ES-I3 (cell line): Measurements from ENCODE around the gene CNOT6L.
"Not testable (repeated sequence)": the region's sequence is repeated elsewhere in the genome, so short reads cannot be mapped to it uniquely, and the experiment has no call there.

ENCODE experiments used
- H3K36me3 ChIP-seq: 2 replicates; pipeline ENCODE4 v1.6.1; 2013; ENCODE audit warnings: mild to moderate bottlenecking, low read length, control low read depth, moderate library complexity; ENCODE audit not compliant: insufficient read depth
- H3K4me1 ChIP-seq: 2 replicates; pipeline ENCODE4 v1.6.1; 2013; ENCODE audit warnings: mild to moderate bottlenecking, control low read depth, low read length; ENCODE audit not compliant: insufficient read depth
- H3K9ac ChIP-seq: 2 replicates; pipeline ENCODE4 v1.6.1; 2013; ENCODE audit warnings: low read depth, mild to moderate bottlenecking, low read length, moderate library complexity
- H3K9me3 ChIP-seq: 2 replicates; pipeline ENCODE4 v1.6.1; 2013; ENCODE audit warnings: mild to moderate bottlenecking, low read length, moderate library complexity; ENCODE audit not compliant: control insufficient read depth, insufficient read depth

CNOT6L gene

GRCh38 chr4:77734928-77735327 lies 84.2 kb downstream of the CNOT6L start:
- H3K9ac ChIP-seq = no peak overlapping the region
- no peaks in the 10 kb centered on the region for H3K36me3 ChIP-seq
- no peaks in the 10 kb centered on the region for H3K4me1 ChIP-seq
- H3K9me3 ChIP-seq = no peaks in the 10 kb centered on the region

- Histone ChIP-seq H3K9ac (no peak overlapping the region), H3K9me3 (no peaks in the 10 kb centered on the region), H3K36me3 (no peaks in the 10 kb centered on the region), H3K4me1 (no peaks in the 10 kb centered on the region)
Observed at GRCh38 chr4:77731656-77732055, 87.5 kb downstream of the CNOT6L start.

GRCh38 chr4:77728420-77728819 lies 90.7 kb downstream of the CNOT6L start:
- no peaks in the 10 kb centered on the region for H3K9me3 ChIP-seq
- H3K4me1 ChIP-seq = no peaks in the 10 kb centered on the region
- H3K36me3 ChIP-seq = no peaks in the 10 kb centered on the region
- H3K9ac ChIP-seq = no peak overlapping the region

- peaks cover 13% of the 10 kb centered on the region; the same call in 1 of the 2 replicates for H3K4me1 ChIP-seq
- no peaks in the 10 kb centered on the region for H3K36me3 ChIP-seq
- H3K9ac ChIP-seq = no peak overlapping the region
- H3K9me3 ChIP-seq = no peaks in the 10 kb centered on the region
Observed at GRCh38 chr4:77721073-77721472, 98.1 kb downstream of the CNOT6L start.

- H3K36me3 ChIP-seq, H3K9me3 ChIP-seq, H3K9ac ChIP-seq: not testable (repeated sequence)
- H3K4me1 ChIP-seq = peaks cover 20% of the 10 kb centered on the region; the same call in 1 of the 2 replicates
Observed at GRCh38 chr4:77718500-77718899, 100.7 kb downstream of the CNOT6L start.

- Histone ChIP-seq H3K4me1 (peaks cover 20% of the 10 kb centered on the region; the same call in 1 of the 2 replicates), H3K9me3 (no peaks in the 10 kb centered on the region), H3K9ac (no peak overlapping the region), H3K36me3 (no peaks in the 10 kb centered on the region)
Observed at GRCh38 chr4:77715414-77716290, 103.5 kb downstream of the CNOT6L start.

- H3K4me1 ChIP-seq = peaks cover 20% of the 10 kb centered on the region; the same call in 1 of the 2 replicates
- no peaks in the 10 kb centered on the region for H3K9me3 ChIP-seq
- H3K9ac ChIP-seq = no peak overlapping the region
- no peaks in the 10 kb centered on the region for H3K36me3 ChIP-seq
Observed at GRCh38 chr4:77714514-77714913, 104.7 kb downstream of the CNOT6L start.

- H3K36me3 ChIP-seq = no peaks in the 10 kb centered on the region
- H3K9ac ChIP-seq = no peak overlapping the region
- H3K9me3 ChIP-seq = no peaks in the 10 kb centered on the region
- peaks cover 20% of the 10 kb centered on the region; the same call in 1 of the 2 replicates for H3K4me1 ChIP-seq
Observed at GRCh38 chr4:77713884-77714283, 105.3 kb downstream of the CNOT6L start.

GRCh38 chr4:77712675-77713074 lies 106.5 kb downstream of the CNOT6L start:
- Histone ChIP-seq H3K9ac (no peak overlapping the region), H3K36me3 (no peaks in the 10 kb centered on the region), H3K9me3 (no peaks in the 10 kb centered on the region), H3K4me1 (peaks cover 17% of the 10 kb centered on the region; the same call in 1 of the 2 replicates)

- H3K9me3 ChIP-seq = no peaks in the 10 kb centered on the region
- no peak overlapping the region for H3K9ac ChIP-seq
- H3K36me3 ChIP-seq = no peaks in the 10 kb centered on the region
- H3K4me1 ChIP-seq = peaks cover 15% of the 10 kb centered on the region; the same call in 1 of the 2 replicates
Observed at GRCh38 chr4:77711469-77711868, 107.7 kb downstream of the CNOT6L start.

- no peaks in the 10 kb centered on the region for H3K9me3 ChIP-seq
- H3K4me1 ChIP-seq = peaks cover 11% of the 10 kb centered on the region; the same call in 1 of the 2 replicates
- H3K9ac ChIP-seq = no peak overlapping the region
- no peaks in the 10 kb centered on the region for H3K36me3 ChIP-seq
Observed at GRCh38 chr4:77710684-77711083, 108.5 kb downstream of the CNOT6L start.

- Histone ChIP-seq H3K36me3 (no peaks in the 10 kb centered on the region), H3K9ac (no peak overlapping the region), H3K4me1 (peaks cover 7% of the 10 kb centered on the region; the same call in 1 of the 2 replicates), H3K9me3 (no peaks in the 10 kb centered on the region)
Observed at GRCh38 chr4:77710059-77710458, 109.1 kb downstream of the CNOT6L start.

GRCh38 chr4:77706717-77707116 lies 112.5 kb downstream of the CNOT6L start:
- Histone ChIP-seq H3K9ac (no peak overlapping the region), H3K9me3 (no peaks in the 10 kb centered on the region), H3K4me1 (peaks cover 12% of the 10 kb centered on the region; the same call in 1 of the 2 replicates), H3K36me3 (no peaks in the 10 kb centered on the region)

GRCh38 chr4:77703666-77704065 lies 115.5 kb downstream of the CNOT6L start:
- Histone ChIP-seq H3K4me1 (peaks cover 12% of the 10 kb centered on the region; the same call in 1 of the 2 replicates), H3K9me3 (no peaks in the 10 kb centered on the region), H3K9ac (no peak overlapping the region), H3K36me3 (no peaks in the 10 kb centered on the region)

GRCh38 chr4:77701121-77701520 lies 118.0 kb downstream of the CNOT6L start:
- Histone ChIP-seq H3K9me3 (no peaks in the 10 kb centered on the region), H3K9ac (no peak overlapping the region), H3K36me3 (no peaks in the 10 kb centered on the region), H3K4me1 (peaks cover 15% of the 10 kb centered on the region)
